Sigmoid colon (tissue), 4 donors: ENCODE measurements around the gene MARK3.

ENCODE experiments used
- EP300 ChIP-seq, 4 donors: sonication (generic); formaldehyde crosslinking; IDR thresholded peaks; one replicate each; pipeline ENCODE4 v1.6.1; 2017; ENCODE audit warnings: antibody characterized with exemption in 4 of 4
- POLR2A ChIP-seq, 2 donors: fragments of 450-650 bp; IDR thresholded peaks; one replicate each; pipeline ENCODE4 v1.6.1; 2016; ENCODE audit warnings: antibody characterized with exemption in 2 of 2, mild to moderate bottlenecking in 2 of 2, moderate library complexity in 2 of 2
- POLR2AphosphoS5 ChIP-seq, 4 donors: sonication (generic); formaldehyde crosslinking; IDR thresholded peaks; one replicate each; pipeline ENCODE4 v1.6.1; 2017; ENCODE audit warnings: antibody characterized with exemption in 4 of 4
- TF ChIP-seq, protein P1 (sequence below), 4 experiments: fragments of 450-650 bp in 3 of 4; fragments of 200-600 bp in 1 of 4; IDR thresholded peaks; one replicate each; pipeline ENCODE4 v1.5.1; 2016 to 2019; ENCODE audit warnings: antibody characterized with exemption in 4 of 4, mild to moderate bottlenecking in 3 of 4, moderate library complexity in 2 of 4

DNA sequence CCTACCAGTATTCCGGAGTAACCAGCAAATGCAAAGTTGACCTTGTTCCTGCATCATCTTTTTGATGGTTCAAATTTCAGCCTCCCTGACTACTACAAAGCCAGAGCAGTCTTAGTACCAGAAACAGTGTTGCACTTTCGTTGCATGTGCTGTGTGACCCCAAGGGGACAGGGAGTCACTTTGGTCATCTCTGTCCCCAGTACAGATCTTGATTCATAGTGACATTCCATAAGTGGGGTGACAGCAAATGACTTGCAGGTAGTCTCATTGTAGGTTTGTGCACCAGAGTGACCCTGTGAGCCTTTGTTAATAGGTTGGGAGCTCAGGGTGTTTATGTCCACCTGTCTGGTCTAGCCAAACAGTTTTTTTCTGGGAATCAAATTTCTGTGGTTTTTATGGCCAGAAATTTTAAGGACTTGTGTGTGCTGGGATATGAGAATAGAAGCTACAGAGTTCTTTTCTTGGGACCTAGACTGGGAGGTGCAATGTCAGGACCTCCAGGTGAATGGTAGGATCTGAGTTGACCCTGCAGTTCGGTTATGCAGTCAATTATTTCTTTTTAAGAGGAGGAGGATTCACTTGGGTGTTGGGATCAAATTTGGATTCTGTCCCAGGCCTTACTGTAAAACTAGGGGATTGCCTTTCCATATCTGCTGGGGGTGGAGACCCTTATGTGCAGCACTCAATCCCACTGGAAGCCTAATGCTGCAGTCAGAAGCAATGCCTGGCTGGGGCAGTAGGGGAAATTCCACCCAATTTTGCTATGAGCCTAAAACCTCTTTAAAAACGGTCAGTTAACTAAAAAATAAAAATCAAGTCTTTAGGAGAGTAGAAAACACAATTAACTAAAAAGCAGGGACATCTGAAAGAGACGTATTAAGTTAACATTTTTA lies 41.1 kb upstream of the MARK3 start:
- TF ChIP-seq EP300 (IDR thresholded peaks at IDR 0.05) (no peak), POLR2A (IDR thresholded peaks at IDR 0.05) (no peak), POLR2AphosphoS5 (IDR thresholded peaks at IDR 0.05) (no peak)
- TF ChIP-seq, protein P1, sequence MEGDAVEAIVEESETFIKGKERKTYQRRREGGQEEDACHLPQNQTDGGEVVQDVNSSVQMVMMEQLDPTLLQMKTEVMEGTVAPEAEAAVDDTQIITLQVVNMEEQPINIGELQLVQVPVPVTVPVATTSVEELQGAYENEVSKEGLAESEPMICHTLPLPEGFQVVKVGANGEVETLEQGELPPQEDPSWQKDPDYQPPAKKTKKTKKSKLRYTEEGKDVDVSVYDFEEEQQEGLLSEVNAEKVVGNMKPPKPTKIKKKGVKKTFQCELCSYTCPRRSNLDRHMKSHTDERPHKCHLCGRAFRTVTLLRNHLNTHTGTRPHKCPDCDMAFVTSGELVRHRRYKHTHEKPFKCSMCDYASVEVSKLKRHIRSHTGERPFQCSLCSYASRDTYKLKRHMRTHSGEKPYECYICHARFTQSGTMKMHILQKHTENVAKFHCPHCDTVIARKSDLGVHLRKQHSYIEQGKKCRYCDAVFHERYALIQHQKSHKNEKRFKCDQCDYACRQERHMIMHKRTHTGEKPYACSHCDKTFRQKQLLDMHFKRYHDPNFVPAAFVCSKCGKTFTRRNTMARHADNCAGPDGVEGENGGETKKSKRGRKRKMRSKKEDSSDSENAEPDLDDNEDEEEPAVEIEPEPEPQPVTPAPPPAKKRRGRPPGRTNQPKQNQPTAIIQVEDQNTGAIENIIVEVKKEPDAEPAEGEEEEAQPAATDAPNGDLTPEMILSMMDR (IDR thresholded peaks at IDR 0.05): no peak
